ENCODE measurements around the gene CDC42SE2. TPM values are rescaled to one million over a fixed set of nuclear protein-coding genes. Genes with fewer than 3 reads are reported as not detected.
A peak's percentile ranks its signal among the peaks of the same experiment; 100 is the strongest.
"Not testable (repeated sequence)": the region's sequence is repeated elsewhere in the genome, so short reads cannot be mapped to it uniquely, and the experiment has no call there.

Gene CDC42SE2
- total and polyA plus RNA-seq, 10 donors, result 49.6 to 128 (median 102) TPM

DNA sequence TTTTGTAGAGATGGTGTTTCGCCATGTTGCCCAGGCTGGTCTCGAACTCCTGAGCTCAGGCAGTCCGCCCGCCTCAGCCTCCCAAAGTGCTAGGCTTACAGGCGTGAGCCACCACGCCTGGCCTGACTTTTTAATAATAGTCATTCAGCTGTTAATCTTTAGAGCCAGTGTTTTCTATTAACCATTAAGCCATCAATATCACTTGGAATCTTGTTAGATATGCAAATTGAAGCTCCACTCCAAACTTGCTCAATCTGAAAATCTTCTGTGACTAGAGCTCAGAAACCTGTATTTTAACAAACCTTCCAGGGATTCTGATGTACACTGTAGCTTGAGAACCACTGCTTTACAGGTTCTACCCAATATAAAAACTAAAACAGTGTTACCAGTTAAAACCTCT is 113.5 kb downstream of the CDC42SE2 start:
- peaks cover 74 to 100% (median 99%) of the 10 kb centered on the region in 6 donors for H3K4me1 ChIP-seq
- no peaks in the 10 kb centered on the region for H3K9me3 ChIP-seq
- no peaks in the 10 kb centered on the region for H3K36me3 ChIP-seq
- TF ChIP-seq POLR2A (IDR thresholded peaks at IDR 0.05) (no peak), POLR2AphosphoS5 (IDR thresholded peaks at IDR 0.05) (no peak)
- TF ChIP-seq, protein P1, sequence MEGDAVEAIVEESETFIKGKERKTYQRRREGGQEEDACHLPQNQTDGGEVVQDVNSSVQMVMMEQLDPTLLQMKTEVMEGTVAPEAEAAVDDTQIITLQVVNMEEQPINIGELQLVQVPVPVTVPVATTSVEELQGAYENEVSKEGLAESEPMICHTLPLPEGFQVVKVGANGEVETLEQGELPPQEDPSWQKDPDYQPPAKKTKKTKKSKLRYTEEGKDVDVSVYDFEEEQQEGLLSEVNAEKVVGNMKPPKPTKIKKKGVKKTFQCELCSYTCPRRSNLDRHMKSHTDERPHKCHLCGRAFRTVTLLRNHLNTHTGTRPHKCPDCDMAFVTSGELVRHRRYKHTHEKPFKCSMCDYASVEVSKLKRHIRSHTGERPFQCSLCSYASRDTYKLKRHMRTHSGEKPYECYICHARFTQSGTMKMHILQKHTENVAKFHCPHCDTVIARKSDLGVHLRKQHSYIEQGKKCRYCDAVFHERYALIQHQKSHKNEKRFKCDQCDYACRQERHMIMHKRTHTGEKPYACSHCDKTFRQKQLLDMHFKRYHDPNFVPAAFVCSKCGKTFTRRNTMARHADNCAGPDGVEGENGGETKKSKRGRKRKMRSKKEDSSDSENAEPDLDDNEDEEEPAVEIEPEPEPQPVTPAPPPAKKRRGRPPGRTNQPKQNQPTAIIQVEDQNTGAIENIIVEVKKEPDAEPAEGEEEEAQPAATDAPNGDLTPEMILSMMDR (IDR thresholded peaks at IDR 0.05 in 8 of 11, conservative IDR thresholded peaks at IDR 0.05 in 3 of 11), result no peak
- WGBS, 5 donors, result 95 to 99% (median 99%) methylated on average over 6 of the region's 6 CpGs
- H3K27me3 ChIP-seq (replicated peaks in 1 of 7), result no peaks in the 10 kb centered on the region
- H3K27ac ChIP-seq, result peak overlapping the region in 7 of 8 donors; percentile 89 to 96 (median 93)
- no peak for DNase-seq
- intact Hi-C loops (cut with DNase I; ENCODE audit: low total_unique reads), result no loop called here
- no peak overlapping the region for H3K4me3 ChIP-seq

DNA sequence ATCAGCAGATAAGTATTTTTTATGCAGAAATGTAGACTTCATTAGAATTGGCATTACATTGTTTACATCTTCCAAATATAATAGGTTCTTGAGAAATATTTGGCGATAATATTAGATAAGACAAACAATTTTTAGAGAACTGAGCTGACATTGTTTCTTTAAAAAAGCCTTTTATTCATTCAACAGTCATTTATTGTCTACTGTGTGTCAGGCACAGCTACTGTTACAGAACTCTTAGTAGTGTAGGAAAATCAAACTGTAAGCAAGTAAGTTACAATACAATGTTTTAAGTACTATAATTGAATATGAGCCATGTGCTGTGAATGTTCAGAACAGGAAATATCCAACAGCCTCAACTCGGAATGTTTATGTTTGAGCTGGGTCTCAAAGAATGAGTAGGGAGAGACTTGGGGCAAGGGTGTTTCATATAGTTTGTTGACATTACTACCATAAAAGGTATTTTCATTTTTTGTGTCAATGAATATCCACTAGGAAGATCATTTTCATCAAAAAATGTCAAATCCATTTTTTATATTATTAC is 114.0 kb downstream of the CDC42SE2 start:
- H3K27me3 ChIP-seq (replicated peaks in 1 of 7), result no peaks in the 10 kb centered on the region
- no peak overlapping the region for H3K4me3 ChIP-seq
- no peak for DNase-seq
- peak overlapping the region; percentile 85 to 96 (median 93) for H3K27ac ChIP-seq
- no peaks in the 10 kb centered on the region for H3K9me3 ChIP-seq
- no peaks in the 10 kb centered on the region for H3K36me3 ChIP-seq
- TF ChIP-seq POLR2A (IDR thresholded peaks at IDR 0.05) (no peak), POLR2AphosphoS5 (IDR thresholded peaks at IDR 0.05) (no peak)
- TF ChIP-seq, protein P1 (IDR thresholded peaks at IDR 0.05 in 8 of 11, conservative IDR thresholded peaks at IDR 0.05 in 3 of 11), result no peak
- intact Hi-C loops (cut with DNase I; ENCODE audit: low total_unique reads), result no loop called here
- WGBS, 5 donors, result 58 to 71% (median 66%) methylated on average over 2 of the region's 2 CpGs
- peaks cover 76 to 100% (median 99%) of the 10 kb centered on the region in 6 donors for H3K4me1 ChIP-seq

DNA sequence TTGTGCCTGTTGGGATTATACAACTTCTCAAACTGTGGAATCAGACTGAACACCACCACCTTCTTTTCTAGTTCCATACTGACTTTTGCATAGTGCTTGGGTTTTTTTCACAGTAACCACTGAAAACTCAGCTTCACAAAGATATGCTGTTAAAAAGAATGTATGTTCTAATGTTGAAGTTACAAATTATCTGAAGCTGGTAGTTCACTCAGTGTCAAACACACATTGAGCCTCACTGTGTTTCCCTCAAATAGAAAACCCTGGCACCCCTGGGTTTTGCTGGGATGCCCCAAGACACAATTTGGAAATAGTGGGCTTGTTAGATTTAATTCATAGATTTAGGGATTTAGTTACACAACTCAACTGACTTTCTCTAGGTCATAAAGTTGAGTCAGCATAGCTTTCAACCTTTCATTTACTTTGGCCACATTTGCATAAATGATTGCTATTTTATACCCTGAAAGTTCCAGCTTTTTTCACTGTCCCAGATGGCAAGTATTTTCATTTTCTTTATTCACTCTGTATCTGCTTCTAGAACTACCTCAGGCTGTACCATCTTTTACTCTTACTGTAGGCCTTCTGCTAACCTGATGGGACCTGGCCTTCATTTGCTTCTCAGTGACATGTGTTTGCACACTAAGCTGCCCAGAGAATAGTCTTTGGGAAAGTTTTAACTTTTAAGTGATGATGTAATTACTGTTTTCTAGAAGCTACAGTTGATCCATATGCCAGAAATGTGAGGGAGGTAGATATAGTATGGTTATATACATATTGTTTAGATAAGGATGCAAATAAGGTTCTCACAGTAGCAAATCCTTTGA is 115.1 kb downstream of the CDC42SE2 start:
- H3K4me3 ChIP-seq, result peak overlapping the region in 1 of 8 donors; percentile 31
- intact Hi-C loops (cut with DNase I; ENCODE audit: low total_unique reads), result no loop called here
- H3K27ac ChIP-seq, result peak overlapping the region; percentile 85 to 96 (median 93)
- no peaks in the 10 kb centered on the region for H3K9me3 ChIP-seq
- DNase-seq, result no peak
- H3K36me3 ChIP-seq, result no peaks in the 10 kb centered on the region
- peaks cover 82 to 100% (median 97%) of the 10 kb centered on the region in 6 donors for H3K4me1 ChIP-seq
- TF ChIP-seq POLR2A (IDR thresholded peaks at IDR 0.05), result no peak
- no peaks in the 10 kb centered on the region for H3K27me3 ChIP-seq (replicated peaks in 1 of 7)

DNA sequence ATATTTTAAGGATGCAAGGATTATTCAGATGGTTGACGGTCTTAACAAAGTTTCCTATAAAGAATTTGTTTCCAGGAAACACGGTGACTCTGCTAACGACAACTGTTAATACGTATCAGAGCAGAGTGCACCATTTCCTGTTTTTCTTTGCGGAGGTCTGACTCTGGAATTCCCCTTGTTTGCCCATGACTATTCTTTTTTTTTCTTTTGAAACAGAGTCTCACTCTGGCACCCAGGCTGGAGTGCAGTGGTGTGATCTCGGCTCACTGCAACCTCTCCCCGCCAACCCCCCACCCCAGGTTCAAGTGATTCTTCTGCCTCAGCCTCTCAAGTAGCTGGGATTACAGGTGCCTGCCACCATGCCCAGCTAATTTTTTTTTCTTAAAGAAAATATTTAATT is 115.9 kb downstream of the CDC42SE2 start:
- Histone ChIP-seq H3K27ac (peak overlapping the region; percentile 85 to 96 (median 93)), H3K9me3 (no peaks in the 10 kb centered on the region), H3K27me3 (replicated peaks in 1 of 7) (no peaks in the 10 kb centered on the region), H3K36me3 (no peaks in the 10 kb centered on the region), H3K4me1 (peaks cover 80 to 100% (median 92%) of the 10 kb centered on the region in 6 donors), H3K4me3 (peak overlapping the region in 1 of 8 donors; percentile 31)
- DNase-seq, result no peak
- intact Hi-C loops (cut with DNase I; ENCODE audit: low total_unique reads), result loop anchor here (10.0 kb wide), 2 partner anchors 105 to 215 kb away; partner anchors contain the start of gene HINT1
- WGBS, 5 donors, result 2 to 12% (median 4%) methylated on average over 7 of the region's 7 CpGs
- TF ChIP-seq POLR2A (IDR thresholded peaks at IDR 0.05) (peak in 1 of 3 donors; percentile 65), POLR2AphosphoS5 (IDR thresholded peaks at IDR 0.05) (peak in 2 of 3 donors; percentile 79 to 85)
- TF ChIP-seq, protein P1 (IDR thresholded peaks at IDR 0.05 in 8 of 11, conservative IDR thresholded peaks at IDR 0.05 in 3 of 11), result peak in 1 of 11 experiments; percentile 13

DNA sequence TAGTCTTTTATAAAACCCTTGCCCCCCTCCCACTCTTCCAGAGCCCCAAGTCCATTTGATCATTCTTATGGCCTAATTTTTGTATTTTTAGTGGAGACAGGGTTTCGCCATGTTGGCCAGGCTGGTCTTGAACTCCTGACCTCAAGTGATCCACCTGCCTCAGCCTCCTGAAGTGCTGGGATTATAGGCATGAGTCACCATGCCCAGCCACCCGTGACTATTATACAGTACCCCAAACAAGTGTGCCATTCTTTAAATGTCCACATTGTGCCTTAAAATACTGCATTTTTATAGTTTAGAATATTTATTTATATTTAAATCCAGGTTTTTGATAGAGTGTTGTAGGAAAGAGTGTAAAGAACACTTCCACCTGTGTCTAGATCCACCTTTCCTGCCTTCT is 116.4 kb downstream of the CDC42SE2 start:
- H3K27ac ChIP-seq, result peak overlapping the region; percentile 85 to 96 (median 93)

More for the DNA sequence above, 116.4 kb downstream of the CDC42SE2 start:
- 53 to 82% (median 67%) methylated on average over 2 of the region's 2 CpGs for WGBS, 5 donors
- Histone ChIP-seq H3K4me3 (peak overlapping the region in 1 of 8 donors; percentile 31), H3K4me1 (peaks cover 75 to 100% (median 87%) of the 10 kb centered on the region in 6 donors)
- not testable (repeated sequence) for H3K27me3 ChIP-seq (replicated peaks in 1 of 7); H3K36me3 ChIP-seq; DNase-seq; H3K9me3 ChIP-seq
- intact Hi-C loops (cut with DNase I; ENCODE audit: low total_unique reads), result loop anchor here (10.0 kb wide), 2 partner anchors 105 to 215 kb away; partner anchors contain the start of gene HINT1

All from spleen (tissue), 11 donors.